ENCODE measurements around the gene ADCY4.

GRCh38 chr14:24315243-24315806 lies 19.5 kb downstream of the ADCY4 start:
- TF ChIP-seq CBX5 (CRISPR knock-in tag; IDR thresholded peaks at IDR 0.05; ENCODE audit: borderline replicate concordance) (no peak; the same call in 1 of the 2 replicates), POLR2A (IDR thresholded peaks at IDR 0.05; ENCODE audit: insufficient read depth in 1 of 2, low read depth in 2 of 2, low read length in 2 of 2) (peak in 1 of 2 experiments; percentile 10; a peak in 1 of 4 replicates), POLR2AphosphoS2 (IDR thresholded peaks at IDR 0.05; ENCODE audit: low read depth, low read length) (0 out of 2 replicates have a peak, but pooled peaks have one; percentile 4), ZNF335 (CRISPR knock-in tag; IDR thresholded peaks at IDR 0.05) (no peak), FIP1L1 (IDR thresholded peaks at IDR 0.05; ENCODE audit: borderline replicate concordance, insufficient read depth, low read depth, low read length) (no peak), ZNF30 (CRISPR knock-in tag; IDR thresholded peaks at IDR 0.05) (no peak), U2AF1 (optimal IDR thresholded peaks at IDR 0.05; ENCODE audit: low read depth, low read length) (no peak)

All from HepG2 (cell line).